Keratinocyte (primary cell): ENCODE measurements around the gene RBM10.

Source experiments
- CTCF ChIP-seq, 3 experiments: IDR thresholded peaks in 1 of 3; conservative IDR thresholded peaks in 1 of 3; optimal IDR thresholded peaks in 1 of 3; 2 replicates in 2 of 3; 3 replicates in 1 of 3; pipeline versions ENCODE3 to v1.5.1; 2011; ENCODE audit warnings: low read length in 3 of 3, mild to moderate bottlenecking in 3 of 3, moderate library complexity in 2 of 3, control low read depth in 1 of 3, inconsistent platforms in 1 of 3; ENCODE audit not compliant: insufficient read depth in 2 of 3; ENCODE audit errors: extremely low read depth in 1 of 3
- EZH2 ChIP-seq: IDR thresholded peaks from one replicate; pipeline ENCODE4 v1.6.1; 2012; ENCODE audit warnings: inconsistent platforms, mild to moderate bottlenecking, low read length, moderate library complexity

GRCh38 chrX:47218280-47218919 is 73.4 kb downstream of the RBM10 start, which contains the start of gene CDK16:
- no peak for TF ChIP-seq CTCF (optimal IDR thresholded peaks at IDR 0.05 in 1 of 3, IDR thresholded peaks at IDR 0.05 in 1 of 3, conservative IDR thresholded peaks at IDR 0.05 in 1 of 3; ENCODE audit: extremely low read depth in 1 of 3, insufficient read depth in 2 of 3, low read length in 3 of 3)
- TF ChIP-seq EZH2 = no peak
